Peyer's patch (tissue), 4 donors: ENCODE data around the gene SEMA6B. TPM values are rescaled to one million over a fixed set of nuclear protein-coding genes. Genes with fewer than 3 reads are reported as not detected.

ENCODE experiments used
- DNase-seq, 3 donors: peaks; one replicate each; pipeline ENCODE4 v3.0.0-alpha.2; 2017 to 2019
- H3K27ac ChIP-seq, 4 donors: fragments of 200-600 bp; sonication (generic); one replicate each; pipeline ENCODE4 v1.5.1; 2016 to 2019
- H3K27me3 ChIP-seq, 2 donors: fragments of 200-600 bp; sonication (generic); one replicate each; pipeline ENCODE4 v1.5.1; 2019
- H3K36me3 ChIP-seq, 3 donors: fragments of 200-600 bp; sonication (generic); one replicate each; pipeline ENCODE4 v1.5.1; 2016 to 2019
- H3K4me1 ChIP-seq, 4 donors: fragments of 200-600 bp; sonication (generic); one replicate each; pipeline ENCODE4 v1.5.1; 2016 to 2019
- H3K4me3 ChIP-seq, 4 donors: fragments of 200-600 bp; sonication (generic); 1 replicate in 3 of 4; 2 replicates in 1 of 4; pipeline ENCODE4 v1.5.1; 2016 to 2019; ENCODE audit warnings: mild to moderate bottlenecking in 1 of 4
- H3K9me3 ChIP-seq, 4 donors: fragments of 200-600 bp; sonication (generic); one replicate each; pipeline ENCODE4 v1.5.1; 2016 to 2019; ENCODE audit warnings: mild to moderate bottlenecking in 1 of 4
- POLR2A ChIP-seq, 2 donors: fragments of 450-650 bp; IDR thresholded peaks; one replicate each; pipeline ENCODE4 v1.5.1; 2017; ENCODE audit warnings: antibody characterized with exemption in 2 of 2, mild to moderate bottlenecking in 2 of 2, moderate library complexity in 2 of 2
- total RNA-seq, 4 donors: library from RNA; depleted of rRNA; stranded (reverse); fragments of >200 nt; gene quantifications; one replicate each; pipeline ENCODE4 v1.1.0, GENCODE V29; 2016
- TF ChIP-seq, protein P1 (sequence below), 6 experiments: fragments of 450-650 bp in 4 of 6; fragments of 200-600 bp in 2 of 6; sonication (generic) in 1 of 6; IDR thresholded peaks; one replicate each; pipeline ENCODE4 v1.5.1; 2017 to 2019; ENCODE audit warnings: antibody characterized with exemption in 6 of 6, mild to moderate bottlenecking in 3 of 6, moderate library complexity in 1 of 6

Gene SEMA6B
- total RNA-seq, 4 donors from 2014 or later, result 1.2 to 9.9 (median 3.2) TPM

DNA sequence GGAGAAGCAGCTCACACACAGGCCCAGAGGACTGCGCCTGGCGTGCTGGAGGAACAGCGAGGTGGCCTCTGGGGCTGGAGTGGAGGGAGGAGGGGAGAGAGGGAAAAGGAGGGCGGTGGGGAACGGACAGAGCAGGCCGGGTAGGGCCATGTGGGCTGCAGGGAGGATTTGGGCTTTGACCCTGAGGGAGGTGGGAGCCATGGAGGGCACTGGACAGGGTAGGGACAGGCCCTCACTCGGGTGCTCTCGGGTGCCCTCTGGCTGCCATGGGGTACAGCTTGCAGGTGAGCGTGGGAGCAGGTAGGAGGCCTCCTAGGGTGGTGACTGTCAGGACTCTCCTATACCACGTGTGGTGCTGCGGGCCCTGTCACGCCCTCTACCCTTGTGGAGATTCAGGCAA, 64.0 kb downstream of the SEMA6B start:
- TF ChIP-seq POLR2A (IDR thresholded peaks at IDR 0.05), result no peak
- TF ChIP-seq, protein P1, sequence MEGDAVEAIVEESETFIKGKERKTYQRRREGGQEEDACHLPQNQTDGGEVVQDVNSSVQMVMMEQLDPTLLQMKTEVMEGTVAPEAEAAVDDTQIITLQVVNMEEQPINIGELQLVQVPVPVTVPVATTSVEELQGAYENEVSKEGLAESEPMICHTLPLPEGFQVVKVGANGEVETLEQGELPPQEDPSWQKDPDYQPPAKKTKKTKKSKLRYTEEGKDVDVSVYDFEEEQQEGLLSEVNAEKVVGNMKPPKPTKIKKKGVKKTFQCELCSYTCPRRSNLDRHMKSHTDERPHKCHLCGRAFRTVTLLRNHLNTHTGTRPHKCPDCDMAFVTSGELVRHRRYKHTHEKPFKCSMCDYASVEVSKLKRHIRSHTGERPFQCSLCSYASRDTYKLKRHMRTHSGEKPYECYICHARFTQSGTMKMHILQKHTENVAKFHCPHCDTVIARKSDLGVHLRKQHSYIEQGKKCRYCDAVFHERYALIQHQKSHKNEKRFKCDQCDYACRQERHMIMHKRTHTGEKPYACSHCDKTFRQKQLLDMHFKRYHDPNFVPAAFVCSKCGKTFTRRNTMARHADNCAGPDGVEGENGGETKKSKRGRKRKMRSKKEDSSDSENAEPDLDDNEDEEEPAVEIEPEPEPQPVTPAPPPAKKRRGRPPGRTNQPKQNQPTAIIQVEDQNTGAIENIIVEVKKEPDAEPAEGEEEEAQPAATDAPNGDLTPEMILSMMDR (IDR thresholded peaks at IDR 0.05), result peak in 4 of 6 experiments; percentile 26 to 43 (median 38)
- peaks cover 0 to 73% (median 0%) of the 10 kb centered on the region in 3 donors for H3K36me3 ChIP-seq
- peak in 2 of 3 donors; percentile 56 to 65 for DNase-seq

DNA sequence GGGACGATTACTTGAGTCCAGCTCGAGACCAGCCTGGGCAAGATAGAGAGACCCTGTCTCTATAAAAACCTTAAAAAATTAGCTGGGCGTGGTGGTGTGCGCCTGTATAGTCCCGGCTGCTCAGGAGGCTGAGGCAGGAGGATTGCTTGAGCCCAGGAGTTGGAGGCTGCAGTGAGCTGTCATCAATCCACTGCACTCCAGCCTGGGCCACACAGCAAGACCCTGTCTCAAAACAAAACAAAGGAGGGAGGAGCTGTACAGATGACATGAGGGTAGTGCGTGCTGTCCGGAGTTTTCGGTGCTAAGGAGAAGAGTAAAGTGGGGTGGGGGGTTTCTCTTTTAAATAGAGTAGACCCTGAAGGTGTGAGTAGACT, 64.8 kb downstream of the SEMA6B start:
- H3K27ac ChIP-seq, result no peak overlapping the region
- peaks cover 0 to 75% (median 0%) of the 10 kb centered on the region in 3 donors for H3K36me3 ChIP-seq
- no peaks in the 10 kb centered on the region for H3K4me1 ChIP-seq
- no peak for TF ChIP-seq POLR2A (IDR thresholded peaks at IDR 0.05)
- TF ChIP-seq, protein P1 (IDR thresholded peaks at IDR 0.05), result no peak
- no peak overlapping the region for H3K4me3 ChIP-seq
- no peaks in the 10 kb centered on the region for H3K27me3 ChIP-seq
- H3K9me3 ChIP-seq, result no peaks in the 10 kb centered on the region
- no peak for DNase-seq

More for the DNA sequence above, 64.0 kb downstream of the SEMA6B start:
- no peaks in the 10 kb centered on the region for H3K4me1 ChIP-seq
- H3K9me3 ChIP-seq, result no peaks in the 10 kb centered on the region
- H3K27me3 ChIP-seq, result no peaks in the 10 kb centered on the region
- no peak overlapping the region for H3K27ac ChIP-seq
- H3K4me3 ChIP-seq, result no peak overlapping the region

- Histone ChIP-seq H3K4me1 (no peaks in the 10 kb centered on the region), H3K27me3 (no peaks in the 10 kb centered on the region), H3K4me3 (no peak overlapping the region), H3K36me3 (peaks cover 0 to 75% (median 0%) of the 10 kb centered on the region in 3 donors), H3K9me3 (no peaks in the 10 kb centered on the region), H3K27ac (no peak overlapping the region)
- TF ChIP-seq POLR2A (IDR thresholded peaks at IDR 0.05), result no peak
- TF ChIP-seq, protein P1 (IDR thresholded peaks at IDR 0.05), result no peak
- no peak for DNase-seq
Observed at GRCh38 chr19:4493929-4494690, 65.4 kb downstream of the SEMA6B start.

DNA sequence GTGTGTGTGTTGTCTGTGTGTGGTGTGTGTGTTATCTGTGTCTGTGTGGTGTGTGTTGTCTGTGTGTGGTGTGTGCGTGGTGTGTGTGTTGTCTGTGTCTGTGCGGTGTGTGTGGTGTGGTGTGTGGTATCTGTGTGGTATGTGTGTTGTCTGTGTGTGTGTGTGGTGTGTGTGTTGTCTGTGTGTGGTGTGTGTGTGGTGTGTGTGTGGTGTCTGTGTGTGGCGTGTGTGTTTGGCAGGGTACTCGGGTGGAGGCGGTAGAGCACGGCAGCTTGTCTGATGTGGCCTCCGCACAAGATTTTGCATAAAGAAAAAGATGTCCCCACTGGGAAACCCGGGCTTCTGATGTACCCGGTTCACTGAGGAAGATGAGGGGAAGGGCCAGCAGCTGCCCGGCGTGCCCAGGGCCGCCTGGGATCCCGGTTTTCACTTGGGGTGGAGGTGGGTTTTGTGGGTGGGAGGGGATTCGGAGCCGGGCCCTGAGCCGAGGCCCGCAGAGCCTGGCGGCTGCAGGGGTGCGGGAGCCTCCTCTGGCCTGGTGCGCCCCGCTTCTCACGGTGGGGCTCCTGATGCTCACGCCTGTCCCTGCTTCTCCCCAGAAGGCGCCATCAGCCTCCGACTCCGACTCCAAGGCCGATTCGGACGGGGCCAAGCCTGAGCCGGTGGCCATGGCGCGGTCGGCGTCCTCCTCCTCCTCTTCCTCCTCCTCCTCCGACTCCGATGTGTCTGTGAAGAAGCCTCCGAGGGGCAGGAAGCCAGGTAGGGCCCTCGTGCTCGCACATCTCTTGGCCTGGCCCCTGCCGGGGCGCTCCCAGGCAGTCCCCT, 66.2 kb downstream of the SEMA6B start:
- DNase-seq, result no peak
- TF ChIP-seq, protein P1 (IDR thresholded peaks at IDR 0.05), result no peak
- TF ChIP-seq POLR2A (IDR thresholded peaks at IDR 0.05), result no peak
- H3K27ac ChIP-seq, result no peak overlapping the region
- H3K4me3 ChIP-seq, result no peak overlapping the region
- no peaks in the 10 kb centered on the region for H3K9me3 ChIP-seq
- H3K27me3 ChIP-seq, result no peaks in the 10 kb centered on the region
- peaks cover 0 to 75% (median 0%) of the 10 kb centered on the region in 3 donors for H3K36me3 ChIP-seq
- no peaks in the 10 kb centered on the region for H3K4me1 ChIP-seq

Other genes starting within 250 kb of the SEMA6B start
- gene STAP2, start 220.9 kb downstream of the SEMA6B start, total RNA-seq, result 100 to 1,000 TPM in 3 of 4 donors, 10 to 100 TPM in 1; 90.8 to 227 (median 134) TPM
- 10 to 100 TPM in 3 of 4 donors, 1 to 10 TPM in 1; 8.3 to 26.1 (median 20.8) TPM for gene MPND, start 216.1 kb downstream of the SEMA6B start, total RNA-seq
- gene SH3GL1, start 159.1 kb downstream of the SEMA6B start, total RNA-seq, result 100 to 1,000 TPM in 1 of 4 donors, 10 to 100 TPM in 3; 69.3 to 102 (median 73.9) TPM
- 10 to 100 TPM in 3 of 4 donors, 1 to 10 TPM in 1; 7.5 to 66.8 (median 14.4) TPM for gene CHAF1A, start 157.0 kb downstream of the SEMA6B start, total RNA-seq
- 100 to 1,000 TPM in 3 of 4 donors, 10 to 100 TPM in 1; 94.9 to 178 (median 163) TPM for gene UBXN6, start 101.9 kb downstream of the SEMA6B start, total RNA-seq
- gene HDGFL2, start 87.4 kb downstream of the SEMA6B start, total RNA-seq, result 10 to 100 TPM; 20.5 to 73.4 (median 28.6) TPM
- 1 to 10 TPM in 3 of 4 donors, under 1 TPM in 1; 0.83 to 5.1 (median 2.3) TPM for gene PLIN4, start 41.2 kb downstream of the SEMA6B start, total RNA-seq
- 1 to 10 TPM in 2 of 4 donors, not detected in 2; 2.1 to 3.2 TPM for gene PLIN5, start 24.5 kb downstream of the SEMA6B start, total RNA-seq
- gene LRG1, start 19.6 kb downstream of the SEMA6B start, total RNA-seq, result 1 to 10 TPM; 1.7 to 3.5 (median 3.0) TPM
- gene TNFAIP8L1, start 79.8 kb upstream of the SEMA6B start, total RNA-seq, result 10 to 100 TPM in 2 of 4 donors, 1 to 10 TPM in 2; 7.0 to 16.5 (median 11.0) TPM
- gene MYDGF, start 110.7 kb upstream of the SEMA6B start, total RNA-seq, result 10 to 100 TPM in 3 of 4 donors, 1 to 10 TPM in 1; 9.9 to 45.9 (median 40.3) TPM
- gene DPP9, start 164.2 kb upstream of the SEMA6B start, total RNA-seq, result 100 to 1,000 TPM; 102 to 279 (median 168) TPM
- 10 to 100 TPM; 12.8 to 14.9 (median 14.0) TPM for gene FEM1A, start 232.1 kb upstream of the SEMA6B start, total RNA-seq